Iris pigment epithelial cell (primary cell): ENCODE measurements around the gene TEKT3.

Experiments used
- DNase-seq: peaks from one replicate; pipeline ENCODE4 v3.0.0-alpha.2; 2011; ENCODE audit warnings: low read depth

TEKT3 gene

GRCh38 chr17:15290605-15291004 is 50.8 kb downstream of the TEKT3 start:
- peak; percentile 77 for DNase-seq

GRCh38 chr17:15289285-15290183 is 51.9 kb downstream of the TEKT3 start:
- DNase-seq, result peak; percentile 93

- DNase-seq, result no peak
Measured at GRCh38 chr17:15288859-15289258, 52.5 kb downstream of the TEKT3 start.

GRCh38 chr17:15287538-15288267 is 53.7 kb downstream of the TEKT3 start:
- DNase-seq, result peak; percentile 61

- no peak for DNase-seq
Measured at GRCh38 chr17:15285466-15285865, 55.9 kb downstream of the TEKT3 start.

GRCh38 chr17:15284537-15284936 is 56.9 kb downstream of the TEKT3 start:
- no peak for DNase-seq

DNA sequence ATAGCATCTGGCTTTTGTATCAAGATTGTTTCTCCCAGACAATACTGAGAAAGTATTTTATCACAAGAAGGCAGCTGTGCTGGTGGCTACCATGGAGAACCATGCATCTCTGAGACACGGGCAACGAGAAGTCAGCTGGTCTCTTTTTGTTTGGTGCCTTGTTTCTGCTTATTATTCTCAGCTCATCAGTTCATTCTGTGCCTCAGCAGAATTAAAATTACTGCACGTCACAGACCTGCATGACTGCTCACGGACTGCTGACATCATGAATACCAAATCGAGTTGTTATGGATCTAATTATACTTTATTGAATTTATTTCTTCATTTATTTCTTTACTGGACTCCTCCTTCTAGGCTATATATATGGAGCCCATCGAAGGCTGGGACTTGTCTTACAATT is 57.3 kb downstream of the TEKT3 start:
- no peak for DNase-seq

DNA sequence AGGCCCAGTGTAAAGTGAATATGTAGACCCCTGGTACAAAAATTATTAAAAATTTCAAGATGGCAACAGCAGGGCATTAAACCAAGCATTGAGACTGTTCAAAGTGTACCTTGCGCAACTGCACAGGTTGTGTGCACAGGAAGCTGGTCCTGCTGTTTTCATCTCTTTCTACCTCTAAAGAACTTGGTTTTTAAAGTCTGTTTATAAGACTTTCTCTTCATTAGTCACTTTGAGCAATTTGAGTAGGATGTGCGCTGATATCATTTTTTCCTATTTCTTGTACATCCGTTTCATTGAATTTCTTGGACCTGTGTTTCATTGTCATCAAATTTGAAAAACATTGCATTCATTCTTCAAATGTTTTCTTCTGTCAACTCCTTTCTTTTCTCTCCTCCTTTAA is 59.5 kb downstream of the TEKT3 start:
- DNase-seq, result peak; percentile 57

DNA sequence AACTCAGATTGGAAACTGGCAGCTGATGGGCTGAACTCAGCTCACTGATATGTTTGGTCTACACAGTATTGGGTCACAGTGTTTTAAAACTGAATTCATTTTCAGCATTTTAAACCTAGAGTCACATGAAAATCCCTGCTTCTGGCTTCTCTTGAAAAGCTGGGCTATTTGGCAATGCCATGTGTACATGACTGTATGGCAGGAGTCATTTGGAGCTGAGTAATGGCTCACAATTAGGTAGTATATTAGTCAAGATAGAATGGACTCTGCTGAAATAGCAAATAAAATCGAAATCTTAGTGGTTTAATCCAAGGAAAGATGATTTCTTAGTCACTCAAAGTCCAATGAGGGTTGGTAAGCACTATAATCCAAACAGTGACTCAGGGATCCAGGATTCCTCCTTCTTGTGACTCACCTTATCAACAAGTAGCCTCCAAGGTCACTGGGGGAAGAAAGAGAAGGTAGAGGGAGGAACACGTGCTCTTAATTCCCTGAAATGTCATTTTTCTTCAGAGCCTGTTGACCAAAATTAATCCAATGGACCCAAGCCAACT is 62.4 kb downstream of the TEKT3 start:
- peak; percentile 96 for DNase-seq

- no peak for DNase-seq
Measured at GRCh38 chr17:15278380-15278779, 63.0 kb downstream of the TEKT3 start.

GRCh38 chr17:15274017-15274416 is 67.4 kb downstream of the TEKT3 start:
- no peak for DNase-seq

GRCh38 chr17:15273141-15273793 is 68.1 kb downstream of the TEKT3 start:
- peak; percentile 98 for DNase-seq

GRCh38 chr17:15271741-15272140 is 69.7 kb downstream of the TEKT3 start:
- DNase-seq, result peak; percentile 71

- DNase-seq, result no peak
Measured at GRCh38 chr17:15270628-15271381, 70.6 kb downstream of the TEKT3 start.

DNA sequence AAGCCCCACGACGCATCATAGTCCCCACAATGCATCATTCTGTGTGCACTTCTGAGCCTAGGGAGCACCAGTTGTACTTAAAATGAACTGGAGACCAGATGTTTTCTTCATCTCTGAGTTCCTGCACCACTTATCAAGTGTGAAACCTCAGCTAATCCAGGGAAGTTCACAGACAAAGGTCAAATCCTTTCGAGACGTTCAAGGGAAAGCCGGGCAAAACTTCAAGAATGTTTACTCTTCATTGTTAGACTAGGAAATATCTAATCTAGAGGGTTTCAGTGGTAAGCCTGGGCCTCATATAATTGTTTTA is 71.7 kb downstream of the TEKT3 start:
- no peak for DNase-seq

DNA sequence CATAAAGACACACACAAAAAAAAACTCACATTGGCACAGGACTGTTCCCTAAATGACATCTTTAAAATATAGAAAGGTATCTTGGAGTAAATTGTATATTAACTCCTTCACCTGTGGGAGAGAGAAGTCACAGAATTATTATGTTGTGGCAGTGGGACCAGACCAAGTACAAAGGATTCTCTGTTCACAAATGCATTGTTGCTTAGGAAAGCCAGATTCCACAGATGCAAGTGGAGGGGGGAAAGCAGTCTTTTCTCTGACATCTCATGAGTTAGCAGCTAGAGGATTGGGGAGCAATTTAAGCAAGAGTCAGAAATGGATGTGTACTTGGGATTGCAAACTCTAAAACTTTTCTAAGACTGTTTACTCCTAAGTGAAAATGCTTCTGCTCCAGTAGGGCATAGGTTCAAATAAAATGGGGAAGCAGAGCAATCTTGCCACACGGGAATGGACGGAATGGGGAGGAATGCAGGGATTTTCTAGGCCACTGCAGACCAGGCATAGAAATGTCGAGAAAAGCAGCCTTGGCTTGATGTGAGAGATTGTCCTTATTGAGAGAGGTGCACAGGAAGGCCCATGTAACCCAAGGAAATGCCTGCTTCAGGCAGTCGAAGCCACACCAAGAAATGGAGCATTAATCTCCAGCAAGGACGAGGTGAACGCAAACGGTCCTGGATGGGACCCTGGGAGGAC is 72.2 kb downstream of the TEKT3 start:
- no peak for DNase-seq

DNA sequence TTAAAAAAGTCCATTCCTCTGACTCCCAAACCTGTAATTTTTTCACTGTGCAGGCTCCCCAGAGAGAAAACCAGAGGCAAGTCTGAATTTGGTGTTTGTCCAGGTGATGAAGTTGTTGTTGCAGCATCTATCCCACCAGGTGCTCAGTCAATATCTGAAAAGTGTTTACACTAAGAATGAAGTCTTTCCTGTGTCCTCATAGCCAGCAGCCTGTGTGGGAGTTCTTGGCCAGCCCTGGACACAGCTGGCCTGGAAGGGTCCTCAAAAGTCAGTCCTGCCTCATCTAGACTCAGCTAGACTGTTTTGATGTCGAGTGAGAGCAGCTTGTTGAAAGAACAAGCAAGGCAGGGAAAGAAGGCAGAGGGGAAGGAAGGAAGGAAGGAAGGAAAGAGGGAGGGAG is 72.9 kb downstream of the TEKT3 start:
- DNase-seq, result no peak

DNA sequence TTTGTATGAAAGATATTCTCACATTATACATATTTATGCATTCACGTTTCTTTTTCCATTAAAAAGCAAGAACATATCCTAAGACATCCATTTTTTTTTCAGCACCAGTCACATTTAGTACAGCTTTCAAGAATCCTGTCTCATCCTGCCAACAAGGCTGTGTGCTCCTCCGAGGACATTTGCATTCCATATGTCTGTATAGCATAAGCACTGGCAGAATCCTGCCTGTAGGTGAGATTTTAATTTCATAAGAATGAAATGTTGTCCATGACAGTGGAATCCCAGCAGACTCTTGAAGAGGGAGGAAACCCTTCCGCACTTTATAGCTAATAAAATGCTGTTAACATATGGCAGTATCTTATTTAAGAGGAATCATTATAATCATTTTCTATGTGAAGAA is 73.4 kb downstream of the TEKT3 start:
- DNase-seq, result no peak

GRCh38 chr17:15266325-15267125 is 74.9 kb downstream of the TEKT3 start:
- DNase-seq, result no peak

DNA sequence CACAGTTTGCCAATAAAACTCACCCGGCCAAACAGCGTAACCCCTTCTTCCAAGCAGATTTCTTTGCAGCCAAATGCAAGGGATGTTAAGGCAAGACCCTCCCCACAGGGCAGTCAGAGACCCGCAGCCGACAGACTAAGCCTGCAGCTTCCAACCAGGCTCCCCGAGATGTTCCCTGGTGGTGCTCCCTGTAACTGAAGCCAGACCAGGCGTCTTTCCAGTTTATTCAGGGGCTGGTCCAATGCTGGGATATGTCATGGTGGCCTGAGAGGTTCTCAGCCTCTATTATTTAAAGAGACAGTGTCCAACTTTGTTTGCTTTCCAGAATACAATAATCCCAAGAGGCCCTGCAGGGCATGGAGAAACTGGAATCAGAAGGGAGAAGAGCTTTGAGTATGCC is 76.3 kb downstream of the TEKT3 start, which contains the start of gene PMP22:
TSS of gene PMP22 (minus strand) at position 196 of the 400 bp plus-strand sequence. CDS start 4,599 bp downstream, outside the sequence.
- no peak for DNase-seq
